ENCODE data around the gene UBE2H.

DNA sequence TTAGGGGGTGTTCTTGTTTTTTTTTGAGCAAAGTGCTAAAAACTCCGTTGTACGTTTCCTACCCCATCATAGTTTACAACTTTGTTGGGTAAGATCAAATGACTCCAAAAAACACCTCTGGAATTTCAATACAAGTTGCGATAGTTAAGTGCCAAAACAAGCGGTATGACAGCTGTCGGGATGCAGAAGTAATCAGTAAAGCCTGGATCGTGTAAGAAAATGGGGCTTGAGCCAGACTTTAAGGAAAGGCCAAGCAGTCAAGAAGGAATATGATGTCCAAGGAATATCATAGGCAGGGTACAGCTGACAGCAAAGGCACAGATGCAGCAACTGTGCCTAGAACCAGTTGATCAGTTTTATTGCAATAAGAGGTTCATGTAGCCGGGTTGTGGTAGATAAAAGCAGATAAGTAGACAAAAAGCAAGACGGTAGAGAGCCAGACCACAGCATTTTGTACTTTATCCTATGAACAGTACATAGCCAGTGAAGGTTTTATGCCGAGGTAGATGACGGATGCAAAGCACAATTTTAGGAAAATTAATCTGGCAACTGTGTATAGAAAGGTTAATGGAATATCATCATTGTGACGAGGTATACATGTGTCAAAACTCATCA, 45.5 kb downstream of the UBE2H start:
- TF ChIP-seq ELK1 (IDR thresholded peaks at IDR 0.05; ENCODE audit: borderline replicate concordance, low read depth, low read length) (no peak), MXI1 (IDR thresholded peaks at IDR 0.05; ENCODE audit: borderline replicate concordance, low read depth, low read length) (no peak), MAFK (IDR thresholded peaks at IDR 0.05; ENCODE audit: low read depth, low read length) (no peak), RAD21 (IDR thresholded peaks at IDR 0.05; ENCODE audit: low read length) (no peak), FOS (IDR thresholded peaks at IDR 0.05; ENCODE audit: low read depth, low read length) (no peak), CHD1 (IDR thresholded peaks at IDR 0.05; ENCODE audit: low read depth, low read length) (no peak), BHLHE40 (IDR thresholded peaks at IDR 0.05; ENCODE audit: low read depth, low read length) (no peak), POLR2A (IDR thresholded peaks at IDR 0.05; ENCODE audit: low read depth, low read length) (no peak), RFX5 (IDR thresholded peaks at IDR 0.05; ENCODE audit: low read depth, low read length) (no peak)
- TF ChIP-seq, protein P1, sequence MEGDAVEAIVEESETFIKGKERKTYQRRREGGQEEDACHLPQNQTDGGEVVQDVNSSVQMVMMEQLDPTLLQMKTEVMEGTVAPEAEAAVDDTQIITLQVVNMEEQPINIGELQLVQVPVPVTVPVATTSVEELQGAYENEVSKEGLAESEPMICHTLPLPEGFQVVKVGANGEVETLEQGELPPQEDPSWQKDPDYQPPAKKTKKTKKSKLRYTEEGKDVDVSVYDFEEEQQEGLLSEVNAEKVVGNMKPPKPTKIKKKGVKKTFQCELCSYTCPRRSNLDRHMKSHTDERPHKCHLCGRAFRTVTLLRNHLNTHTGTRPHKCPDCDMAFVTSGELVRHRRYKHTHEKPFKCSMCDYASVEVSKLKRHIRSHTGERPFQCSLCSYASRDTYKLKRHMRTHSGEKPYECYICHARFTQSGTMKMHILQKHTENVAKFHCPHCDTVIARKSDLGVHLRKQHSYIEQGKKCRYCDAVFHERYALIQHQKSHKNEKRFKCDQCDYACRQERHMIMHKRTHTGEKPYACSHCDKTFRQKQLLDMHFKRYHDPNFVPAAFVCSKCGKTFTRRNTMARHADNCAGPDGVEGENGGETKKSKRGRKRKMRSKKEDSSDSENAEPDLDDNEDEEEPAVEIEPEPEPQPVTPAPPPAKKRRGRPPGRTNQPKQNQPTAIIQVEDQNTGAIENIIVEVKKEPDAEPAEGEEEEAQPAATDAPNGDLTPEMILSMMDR (conservative IDR thresholded peaks at IDR 0.05; ENCODE audit: low read depth, low read length), result no peak

Data from IMR-90 (cell line).